Left ventricle myocardium inferior (tissue), 1 donor: ENCODE measurements around the gene KRTAP2-4. TPM values are rescaled to one million over a fixed set of nuclear protein-coding genes. Genes with fewer than 3 reads are reported as not detected.
"Not testable (repeated sequence)": the region's sequence is repeated elsewhere in the genome, so short reads cannot be mapped to it uniquely, and the experiment has no call there.

Experiments
- DNase-seq: peaks from one replicate; pipeline ENCODE4 v3.0.0-alpha.2; 2020
- H3K27ac ChIP-seq: fragments of 200-600 bp; replicated peaks from 2 replicates; pipeline ENCODE4 v1.8.0; 2021
- H3K27me3 ChIP-seq: fragments of 200-600 bp; 2 replicates; pipeline ENCODE4 v1.8.0; 2021; ENCODE audit warnings: low read depth
- H3K36me3 ChIP-seq: fragments of 200-600 bp; 2 replicates; pipeline ENCODE4 v1.8.0; 2021
- H3K4me1 ChIP-seq: fragments of 200-600 bp; 2 replicates; pipeline ENCODE4 v1.8.0; 2021
- H3K4me3 ChIP-seq: fragments of 200-600 bp; 2 replicates; pipeline ENCODE4 v1.8.0; 2021; ENCODE audit warnings: mild to moderate bottlenecking, moderate library complexity
- H3K9me3 ChIP-seq: fragments of 200-600 bp; replicated peaks from 2 replicates; pipeline ENCODE4 v1.8.0; 2021
- intact Hi-C: fragments of 100-400 bp; cut with micrococcal nuclease; formaldehyde crosslinking; loops from one replicate; pipeline ENCODE4 v1.11.0; 2022
- total RNA-seq: library from RNA; stranded (reverse); fragmentation: NEBNext Ultra II Directional; extraction: Animal tissue kit (Norgen Biotek cat#: 25700); gene quantifications from one replicate; pipeline ENCODE4 v1.2.1, GENCODE V29; 2021
- TF ChIP-seq, protein P1 (sequence below): fragments of 200-600 bp; IDR thresholded peaks from 2 replicates; pipeline ENCODE4 v1.8.0; 2021; ENCODE audit warnings: antibody characterized with exemption, mild to moderate bottlenecking, borderline replicate concordance
- donor health status: DM: no; HTN: yes; CAD: no; lungs with severe emphysema.

Gene KRTAP2-4
- total RNA-seq, 1 donor from 2014 or later, result not detected

DNA sequence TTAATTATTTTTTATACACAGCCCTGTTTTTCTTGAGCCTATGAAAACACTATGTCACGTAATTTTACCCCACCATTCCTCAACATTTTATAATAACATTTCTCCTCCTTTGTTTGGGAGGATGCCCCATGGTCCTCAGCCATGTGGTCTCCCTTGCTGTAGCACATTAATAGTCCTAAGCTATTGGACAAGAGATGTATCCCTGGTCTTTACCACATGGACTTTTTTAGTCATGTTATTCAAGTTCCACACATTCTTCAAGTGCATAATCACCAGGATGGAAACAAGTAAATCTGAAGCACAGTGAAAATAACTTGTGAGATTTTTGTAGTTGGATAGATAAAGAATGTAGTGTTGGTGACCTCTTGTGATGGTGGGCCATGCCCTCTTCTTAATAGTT lies 3.7 kb downstream of the KRTAP2-4 start:
- TF ChIP-seq, protein P1, sequence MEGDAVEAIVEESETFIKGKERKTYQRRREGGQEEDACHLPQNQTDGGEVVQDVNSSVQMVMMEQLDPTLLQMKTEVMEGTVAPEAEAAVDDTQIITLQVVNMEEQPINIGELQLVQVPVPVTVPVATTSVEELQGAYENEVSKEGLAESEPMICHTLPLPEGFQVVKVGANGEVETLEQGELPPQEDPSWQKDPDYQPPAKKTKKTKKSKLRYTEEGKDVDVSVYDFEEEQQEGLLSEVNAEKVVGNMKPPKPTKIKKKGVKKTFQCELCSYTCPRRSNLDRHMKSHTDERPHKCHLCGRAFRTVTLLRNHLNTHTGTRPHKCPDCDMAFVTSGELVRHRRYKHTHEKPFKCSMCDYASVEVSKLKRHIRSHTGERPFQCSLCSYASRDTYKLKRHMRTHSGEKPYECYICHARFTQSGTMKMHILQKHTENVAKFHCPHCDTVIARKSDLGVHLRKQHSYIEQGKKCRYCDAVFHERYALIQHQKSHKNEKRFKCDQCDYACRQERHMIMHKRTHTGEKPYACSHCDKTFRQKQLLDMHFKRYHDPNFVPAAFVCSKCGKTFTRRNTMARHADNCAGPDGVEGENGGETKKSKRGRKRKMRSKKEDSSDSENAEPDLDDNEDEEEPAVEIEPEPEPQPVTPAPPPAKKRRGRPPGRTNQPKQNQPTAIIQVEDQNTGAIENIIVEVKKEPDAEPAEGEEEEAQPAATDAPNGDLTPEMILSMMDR, result no peak
- Histone ChIP-seq H3K4me3 (no peak overlapping the region), H3K36me3 (no peaks in the 10 kb centered on the region), H3K27ac (no peak overlapping the region), H3K9me3 (peaks cover 8% of the 10 kb centered on the region), H3K4me1 (no peaks in the 10 kb centered on the region), H3K27me3 (peaks cover 92% of the 10 kb centered on the region)
- intact Hi-C loops, result no loop called here
- no peak for DNase-seq

DNA sequence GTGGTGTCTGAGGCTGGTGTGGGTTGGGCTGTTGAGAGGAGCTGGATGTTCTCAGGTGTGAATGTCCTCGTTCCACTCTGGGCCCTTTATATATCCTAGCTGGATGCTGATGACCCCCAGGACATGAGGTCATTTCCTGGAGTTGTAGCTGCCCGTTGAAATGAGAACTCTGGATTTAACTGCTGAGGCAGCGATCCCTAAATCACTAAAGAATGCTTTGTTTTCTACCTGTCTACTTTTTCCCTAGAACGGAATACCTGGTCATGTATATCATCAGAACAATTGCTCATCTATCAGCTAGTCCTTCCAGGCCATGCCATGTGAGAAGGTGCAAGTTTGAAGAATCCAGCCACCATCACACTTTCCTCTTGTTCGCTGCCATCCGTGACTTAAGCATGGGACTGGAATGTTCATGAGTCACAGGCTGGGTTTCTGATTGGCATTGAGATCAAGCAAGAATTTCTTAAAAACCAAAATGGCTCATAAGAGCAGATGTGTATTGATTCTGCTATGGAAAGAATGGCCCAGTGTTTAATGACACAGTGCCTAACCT lies 5.6 kb downstream of the KRTAP2-4 start, which contains the start of gene KRTAP2-3:
Gene KRTAP2-3 (minus strand): TSS at position 63 of the 553 bp plus-strand sequence. CDS start 64 bp downstream, outside the sequence.
- intact Hi-C loops, result no loop called here
- no peak for DNase-seq
- Histone ChIP-seq H3K4me3 (no peak within 1 kb of the TSS), H3K36me3 (no peaks in the 10 kb centered on the region), H3K27me3 (peaks cover 97% of the 10 kb centered on the region), H3K9me3 (peaks cover 8% of the 10 kb centered on the region), H3K27ac (no peak within 1 kb of the TSS), H3K4me1 (no peaks in the 10 kb centered on the region)
- TF ChIP-seq, protein P1, result no peak

DNA sequence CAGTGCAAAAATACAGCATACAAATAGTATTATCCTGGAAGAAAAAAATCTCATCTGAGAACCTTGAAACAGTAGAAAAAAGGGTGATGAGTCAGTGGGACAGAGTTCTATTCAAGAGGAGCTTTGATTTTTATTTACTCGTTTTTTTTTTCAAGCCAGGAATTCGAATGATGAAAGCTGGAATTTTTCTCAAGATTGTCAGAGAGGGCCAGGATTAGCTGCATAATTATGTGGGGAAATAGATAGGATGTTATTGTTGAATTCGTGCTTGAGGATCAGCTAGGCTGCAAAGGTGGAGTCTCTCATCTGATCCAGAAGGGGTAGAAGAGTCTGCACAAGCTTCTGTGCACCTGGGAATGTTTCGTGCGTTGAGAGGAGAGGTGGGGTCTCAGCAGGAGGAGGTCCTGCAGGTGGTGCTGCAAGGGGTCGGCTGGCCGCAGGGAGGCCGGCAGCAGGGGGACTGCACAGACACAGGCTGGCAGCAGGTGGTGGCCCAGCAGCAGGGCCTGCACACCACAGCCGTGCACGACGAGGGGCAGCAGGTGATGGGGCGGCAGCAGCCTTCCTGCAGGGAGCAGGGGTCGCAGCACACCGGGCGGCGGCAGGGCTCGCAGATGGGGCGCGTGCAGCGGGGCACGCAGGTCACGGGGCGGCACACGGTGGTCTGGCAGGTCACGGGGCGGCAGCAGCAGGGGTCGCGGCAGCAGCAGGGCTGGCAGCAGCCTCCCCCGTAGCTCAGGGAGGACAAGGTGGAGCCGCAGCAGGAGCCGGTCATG lies 6.2 kb downstream of the KRTAP2-4 start:
- H3K9me3 ChIP-seq, H3K36me3 ChIP-seq, H3K27ac ChIP-seq, H3K4me3 ChIP-seq, DNase-seq, intact Hi-C loops, H3K4me1 ChIP-seq: not testable (repeated sequence)
- peaks cover 93% of the 10 kb centered on the region for H3K27me3 ChIP-seq

DNA sequence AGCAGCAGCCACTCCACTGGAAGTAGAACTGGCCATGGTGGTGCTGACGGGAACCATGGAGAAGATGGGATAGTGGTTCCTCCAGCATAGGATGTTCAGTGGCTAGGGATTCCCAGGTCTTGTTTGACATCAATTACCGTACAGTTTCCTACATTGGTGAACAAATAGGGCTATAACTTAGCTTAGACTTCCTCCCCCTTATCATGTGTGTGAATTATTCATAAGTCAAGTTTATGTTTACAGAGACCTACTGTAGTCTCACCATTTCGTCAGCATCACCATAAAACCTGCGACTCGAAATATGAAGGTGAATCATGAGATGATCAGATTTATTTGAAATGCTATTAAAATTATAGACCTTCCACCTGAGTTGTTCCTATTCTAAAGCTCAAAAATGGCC lies 6.9 kb downstream of the KRTAP2-4 start:
- no peak overlapping the region for H3K4me3 ChIP-seq
- no peaks in the 10 kb centered on the region for H3K4me1 ChIP-seq
- peaks cover 93% of the 10 kb centered on the region for H3K27me3 ChIP-seq
- peaks cover 8% of the 10 kb centered on the region for H3K9me3 ChIP-seq
- no peak overlapping the region for H3K27ac ChIP-seq
- no peaks in the 10 kb centered on the region for H3K36me3 ChIP-seq
- intact Hi-C loops, result no loop called here
- TF ChIP-seq, protein P1, result no peak
- DNase-seq, result no peak

DNA sequence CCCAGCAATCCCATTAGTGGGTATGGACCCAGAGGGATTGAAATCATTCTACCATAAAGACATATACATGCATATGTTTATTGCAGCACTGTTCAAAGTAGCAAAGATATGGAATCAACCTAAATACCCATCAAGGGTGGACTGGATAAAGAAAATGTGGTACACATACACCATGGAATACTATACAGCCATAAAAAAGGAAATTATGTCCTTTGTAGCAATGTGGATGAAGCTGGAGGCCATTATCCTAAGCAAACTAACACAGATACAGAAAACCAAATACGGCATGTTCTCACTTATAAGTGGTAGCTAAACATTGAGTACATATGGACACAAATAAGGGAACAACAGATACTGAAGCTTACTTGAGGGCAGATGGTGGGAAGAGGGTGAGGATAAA lies 8.1 kb downstream of the KRTAP2-4 start:
- Histone ChIP-seq H3K27ac (no peak overlapping the region), H3K4me3 (no peak overlapping the region), H3K4me1 (no peaks in the 10 kb centered on the region), H3K36me3 (no peaks in the 10 kb centered on the region), H3K9me3 (peaks cover 14% of the 10 kb centered on the region), H3K27me3 (peaks cover 91% of the 10 kb centered on the region)
- no peak for DNase-seq
- TF ChIP-seq, protein P1, result no peak
- intact Hi-C loops, result no loop called here

DNA sequence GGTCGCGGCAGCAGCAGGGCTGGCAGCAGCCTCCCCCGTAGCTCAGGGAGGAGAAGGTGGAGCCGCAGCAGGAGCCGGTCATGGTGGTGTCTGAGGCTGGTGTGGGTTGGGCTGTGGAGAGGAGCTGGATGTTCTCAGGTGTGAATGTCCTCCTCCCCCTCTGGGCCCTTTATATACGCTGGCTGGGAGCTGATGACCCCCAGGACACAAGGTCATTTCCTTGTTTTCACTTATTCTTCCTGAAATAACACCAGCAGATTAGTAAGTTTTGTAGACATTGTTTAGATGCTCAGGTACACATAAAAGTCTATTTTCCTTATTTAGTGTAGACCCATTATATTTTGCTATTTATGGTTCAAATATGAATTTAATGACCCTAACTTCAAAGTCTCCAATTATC lies 10.5 kb downstream of the KRTAP2-4 start, which contains the start of gene KRTAP2-2:
Gene KRTAP2-2 (minus strand): TSS at position 101 of the 400 bp plus-strand sequence. CDS start 19 bp downstream, at position 82.
- Histone ChIP-seq H3K27me3 (peaks cover 71% of the 10 kb centered on the region), H3K9me3 (peaks cover 14% of the 10 kb centered on the region)
- H3K36me3 ChIP-seq, H3K27ac ChIP-seq, intact Hi-C loops, H3K4me1 ChIP-seq, H3K4me3 ChIP-seq, DNase-seq: not testable (repeated sequence)

DNA sequence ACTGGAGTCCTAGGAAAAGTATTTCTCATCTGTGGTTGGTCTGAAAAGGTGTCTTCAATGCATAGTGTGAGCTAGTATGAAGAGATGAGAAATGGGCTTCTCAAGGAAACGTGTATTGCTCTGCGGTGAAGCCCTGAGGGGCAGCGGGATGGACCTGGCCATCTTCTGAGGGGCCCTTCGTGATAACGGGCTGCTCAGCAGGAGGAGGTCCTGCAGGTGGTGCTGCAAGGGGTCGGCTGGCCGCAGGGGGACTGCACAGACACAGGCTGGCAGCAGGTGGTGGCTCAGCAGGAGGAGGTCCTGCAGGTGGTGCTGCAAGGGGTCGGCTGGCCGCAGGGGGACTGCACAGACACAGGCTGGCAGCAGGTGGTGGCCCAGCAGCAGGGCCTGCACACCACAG lies 11.1 kb downstream of the KRTAP2-4 start:
- Histone ChIP-seq H3K9me3 (peaks cover 14% of the 10 kb centered on the region), H3K27me3 (peaks cover 73% of the 10 kb centered on the region)
- H3K36me3 ChIP-seq, H3K27ac ChIP-seq, H3K4me3 ChIP-seq, H3K4me1 ChIP-seq, intact Hi-C loops, DNase-seq: not testable (repeated sequence)
